Activated T-helper 1 cell treated with anti-CD3 and anti-CD28 coated beads, Interleukin-2, amount 50 U/mL, for 16 hours (primary cell): Measurements from ENCODE around the gene CAPN6.

Experiments used
- DNase-seq, 2 donors: peaks; one replicate each; pipeline ENCODE4 v3.0.0-alpha.2; 2020; ENCODE audit warnings: low read depth in 1 of 2, low spot score in 1 of 2

The CAPN6 gene

DNA sequence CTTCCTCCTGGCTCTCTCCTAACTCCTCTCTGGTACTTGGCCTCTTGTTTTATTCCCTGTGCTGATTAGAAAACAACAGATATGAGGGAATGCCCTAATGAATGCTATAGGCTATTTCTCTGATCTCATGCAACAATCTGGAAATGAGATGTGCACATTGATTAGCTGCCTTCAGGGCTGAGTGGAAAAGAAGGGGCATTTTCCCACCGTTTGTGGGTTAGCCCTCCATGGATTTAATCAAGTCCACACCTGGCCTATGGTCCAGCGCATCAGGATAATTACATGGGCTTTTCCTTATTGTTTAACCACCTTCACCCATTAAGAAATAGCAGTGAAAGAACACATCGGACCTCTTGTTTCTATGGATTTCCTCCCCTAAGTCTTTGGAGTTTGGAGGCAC is 70.0 kb downstream of the CAPN6 start:
- DNase-seq = no peak

GRCh38 chrX:111199505-111199904 is 70.8 kb downstream of the CAPN6 start:
- no peak for DNase-seq
